GM18499 (cell line): ENCODE data around the gene FYTTD1.

Experiments
- ATAC-seq: cut with Tn5 transposase; IDR thresholded peaks from one replicate; pipeline ENCODE4 v1.9.1; 2021; ENCODE audit warnings: moderate number of reproducible peaks; ENCODE audit not compliant: insufficient read depth, unreplicated experiment

The FYTTD1 gene

GRCh38 chr3:197829397-197830045 lies 79.8 kb downstream of the FYTTD1 start:
- no peak for ATAC-seq

- no peak for ATAC-seq
These were observed 80.8 kb downstream of the FYTTD1 start for GRCh38 chr3:197830308-197830966.

GRCh38 chr3:197830967-197831313 lies 81.3 kb downstream of the FYTTD1 start:
- ATAC-seq, result no peak

- ATAC-seq, result no peak
These were observed 84.4 kb downstream of the FYTTD1 start for GRCh38 chr3:197833930-197834715.

GRCh38 chr3:197835509-197835908 lies 85.8 kb downstream of the FYTTD1 start:
- ATAC-seq, result no peak

GRCh38 chr3:197836244-197836643 lies 86.6 kb downstream of the FYTTD1 start:
- no peak for ATAC-seq
